GM18951 (cell line): ENCODE data around the gene ST14.

ENCODE experiments used
- POLR2A ChIP-seq: IDR thresholded peaks from 4 replicates; pipeline ENCODE4 v1.6.1; 2011; ENCODE audit warnings: mild to moderate bottlenecking; ENCODE audit not compliant: insufficient read length, insufficient read depth; ENCODE audit errors: extremely low read depth
- in situ Hi-C: fragments of 300-500 bp; cut with MboI; formaldehyde crosslinking; loops from one replicate; pipeline ENCODE4 v1.12.0; 2022; ENCODE audit warnings: low sequenced_read_pairs, mixed read lengths, inconsistent platforms; ENCODE audit not compliant: unreplicated experiment

Gene ST14

DNA sequence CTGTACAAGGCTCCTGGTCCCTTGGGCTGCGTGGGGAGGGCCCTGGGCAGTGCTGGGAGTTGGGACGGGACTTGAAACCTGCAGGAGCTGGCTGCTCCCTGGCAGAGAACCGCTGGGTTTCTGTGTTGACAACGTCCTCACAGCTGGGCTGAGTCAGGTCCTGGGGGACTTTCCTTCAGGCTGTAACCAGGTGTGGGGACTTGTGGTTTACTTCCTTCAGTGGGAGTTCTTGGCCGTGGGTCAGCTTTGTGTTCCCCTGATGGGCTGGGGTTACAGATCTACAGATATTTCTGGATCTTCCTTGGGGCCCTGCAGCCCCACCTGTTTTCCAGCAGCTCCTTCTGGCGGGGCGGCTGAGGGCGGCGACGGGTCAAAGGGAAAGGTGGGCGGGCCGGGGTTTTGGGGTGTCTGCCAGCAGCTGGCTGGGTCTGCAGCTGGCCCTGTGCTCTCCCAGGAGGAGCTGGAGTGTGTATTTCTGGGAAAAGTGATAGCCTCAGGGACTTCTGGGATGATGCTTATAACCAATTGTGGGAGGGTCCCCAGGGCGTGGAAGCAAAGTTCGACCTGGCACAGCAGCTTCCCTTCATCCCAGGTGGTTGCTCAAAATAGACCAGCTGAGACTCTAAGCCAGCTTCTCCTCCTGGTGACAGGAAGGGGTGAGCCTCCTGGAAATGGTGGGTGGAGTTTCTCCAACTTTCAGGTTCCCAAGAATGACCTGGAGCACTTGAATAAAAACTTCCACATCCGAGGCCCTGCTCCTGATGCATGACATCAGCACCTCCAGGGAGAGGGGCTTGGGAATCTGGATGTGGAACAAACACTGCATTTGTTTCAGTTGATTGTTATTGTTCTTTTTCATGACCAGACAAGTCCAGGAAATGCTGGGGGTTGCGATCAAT is 19.1 kb downstream of the ST14 start:
- in situ Hi-C loops: no loop called here
- no peak for TF ChIP-seq POLR2A

DNA sequence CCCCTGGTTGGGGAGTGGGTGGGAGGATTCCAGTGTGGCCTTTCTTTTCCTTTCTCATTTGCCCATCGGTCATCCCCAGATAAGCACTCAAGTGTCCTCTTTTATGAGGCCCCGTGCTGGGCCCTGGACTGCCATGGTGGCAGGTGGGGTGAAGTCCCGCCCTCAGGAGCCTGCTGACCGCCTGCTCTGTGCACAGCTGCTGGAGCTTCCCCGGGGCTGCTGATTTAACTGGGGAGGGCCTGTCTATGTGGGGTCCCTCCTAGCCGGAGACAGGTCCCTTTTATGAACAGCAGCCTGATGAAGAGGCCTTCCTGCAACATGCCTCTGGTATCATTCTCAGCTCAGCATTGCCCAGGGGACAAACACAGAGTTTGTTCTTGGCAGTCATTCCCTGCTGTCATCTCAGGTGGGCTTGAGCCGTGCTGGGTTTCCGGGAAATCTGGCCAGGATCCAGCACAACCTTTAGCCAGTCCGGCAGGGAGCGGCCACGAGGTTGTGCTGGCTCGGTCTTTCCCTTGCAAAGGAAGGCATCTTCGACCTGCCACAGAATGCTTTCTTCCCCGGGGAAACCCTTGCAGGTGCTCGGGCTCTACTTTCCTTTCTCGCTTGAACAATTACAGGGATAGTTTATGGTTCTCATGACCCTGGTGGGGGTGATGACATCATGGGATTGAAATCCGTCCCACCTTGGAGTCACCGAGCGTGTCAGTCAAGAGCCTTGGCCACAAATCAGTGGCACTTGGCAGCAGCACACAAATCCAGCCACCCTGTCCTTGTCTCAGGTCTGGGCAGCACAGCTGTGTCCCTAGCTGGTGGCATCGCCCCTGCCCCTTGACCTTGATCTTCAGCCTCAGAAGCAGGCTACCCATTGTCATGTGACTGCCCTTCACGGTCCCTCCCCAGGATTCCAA is 20.1 kb downstream of the ST14 start:
- TF ChIP-seq POLR2A: no peak
- in situ Hi-C loops: no loop called here

DNA sequence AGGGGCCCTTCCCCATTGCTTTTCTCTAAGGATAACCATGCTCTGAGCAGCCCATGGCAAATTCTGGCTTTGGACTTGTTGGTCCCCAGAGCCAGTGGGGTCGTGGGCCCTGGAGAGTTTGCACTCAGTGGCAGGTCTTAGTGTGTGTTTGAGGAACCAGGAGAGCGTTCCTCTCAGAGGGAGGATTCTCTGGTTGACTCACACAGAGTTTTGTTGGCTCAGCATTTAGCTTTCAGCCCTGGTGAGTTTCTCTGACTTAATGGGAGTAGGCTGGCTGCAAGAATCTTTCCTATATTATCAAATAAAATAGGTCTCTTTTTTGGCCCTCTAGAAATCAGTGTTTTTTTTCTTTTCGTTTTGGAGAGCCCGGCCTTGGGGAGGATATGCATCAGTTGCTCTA is 20.9 kb downstream of the ST14 start:
- in situ Hi-C loops: no loop called here
- no peak for TF ChIP-seq POLR2A

GRCh38 chr11:130180896-130181294 is 21.3 kb downstream of the ST14 start:
- in situ Hi-C loops: no loop called here
- TF ChIP-seq POLR2A: no peak

GRCh38 chr11:130181295-130182272 is 22.0 kb downstream of the ST14 start:
- TF ChIP-seq POLR2A: no peak
- in situ Hi-C loops: no loop called here

DNA sequence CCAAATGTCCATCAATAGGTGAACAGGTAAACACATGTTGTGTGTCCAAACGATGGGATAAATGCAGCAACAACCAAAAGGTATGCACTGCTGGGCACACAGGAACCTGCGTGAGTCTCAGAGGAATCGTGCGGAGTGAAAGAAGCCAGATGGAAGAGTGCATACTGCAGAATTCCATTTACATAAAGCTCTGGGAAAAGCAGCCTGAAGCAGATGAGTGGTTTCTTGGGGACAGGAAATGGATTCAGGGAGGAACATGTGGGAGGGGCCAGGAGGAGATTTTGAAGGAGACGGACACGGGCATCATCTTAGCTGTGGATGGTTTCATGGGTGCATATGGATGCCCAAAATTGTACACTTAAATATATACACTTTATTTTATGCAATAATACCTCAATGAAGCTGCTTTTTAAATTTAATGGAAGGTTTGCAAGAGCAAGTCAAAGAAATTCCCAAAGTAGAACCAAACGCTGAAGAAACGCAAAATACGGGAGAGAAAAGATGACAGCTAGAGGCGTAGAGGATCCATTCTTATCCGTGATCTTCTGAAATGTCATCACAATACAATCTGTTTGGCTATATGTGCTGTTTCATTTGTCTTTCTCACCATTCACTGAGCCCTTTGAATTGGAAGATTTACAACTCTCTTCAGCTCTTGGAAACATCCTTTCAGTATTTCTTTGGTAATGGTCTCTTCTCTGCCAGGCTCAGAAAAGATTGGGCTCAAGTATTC is 24.5 kb downstream of the ST14 start:
- no peak for TF ChIP-seq POLR2A
- in situ Hi-C loops: no loop called here

DNA sequence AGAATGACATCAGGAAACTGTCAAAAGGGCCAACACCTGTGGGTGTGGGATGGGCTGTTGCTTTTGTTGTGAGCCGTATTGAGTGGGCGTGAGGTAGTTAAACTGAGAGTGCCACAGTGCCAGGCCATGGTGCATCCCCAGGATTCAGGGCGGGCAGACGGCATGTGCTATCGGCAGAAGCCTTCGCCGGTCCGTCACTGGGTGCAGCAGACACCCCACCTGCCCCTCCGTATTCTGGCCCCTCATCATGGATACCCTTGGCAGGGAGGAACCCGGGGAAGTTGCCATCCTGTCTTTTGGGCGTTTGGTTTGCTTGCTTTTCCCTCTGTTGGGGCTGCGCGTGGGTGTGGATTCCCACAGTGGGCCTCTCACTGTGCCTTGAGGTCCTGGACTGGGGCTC is 27.5 kb downstream of the ST14 start:
- TF ChIP-seq POLR2A: no peak
- in situ Hi-C loops: no loop called here

DNA sequence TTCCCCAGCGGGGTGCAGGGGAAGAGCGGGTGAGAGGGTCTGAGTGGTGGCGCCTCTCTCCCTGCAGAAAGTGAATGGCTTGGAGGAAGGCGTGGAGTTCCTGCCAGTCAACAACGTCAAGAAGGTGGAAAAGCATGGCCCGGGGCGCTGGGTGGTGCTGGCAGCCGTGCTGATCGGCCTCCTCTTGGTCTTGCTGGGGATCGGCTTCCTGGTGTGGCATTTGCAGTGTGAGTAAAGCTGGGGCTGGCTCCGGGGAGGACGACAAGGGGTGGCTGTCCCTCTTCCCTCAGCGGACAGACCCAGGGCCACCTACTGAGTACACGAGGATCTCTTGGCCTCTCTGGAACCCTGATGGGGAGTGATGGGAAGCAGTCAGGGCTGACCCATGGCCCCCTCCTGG is 28.5 kb downstream of the ST14 start:
- no peak for TF ChIP-seq POLR2A
- in situ Hi-C loops: no loop called here

- no peak for TF ChIP-seq POLR2A
- in situ Hi-C loops: no loop called here
These were observed 29.2 kb downstream of the ST14 start for GRCh38 chr11:130188585-130189347.

GRCh38 chr11:130189492-130190210 is 30.1 kb downstream of the ST14 start:
- no peak for TF ChIP-seq POLR2A
- in situ Hi-C loops: no loop called here

- in situ Hi-C loops: no loop called here
- no peak for TF ChIP-seq POLR2A
These were observed 30.8 kb downstream of the ST14 start for GRCh38 chr11:130190371-130190881.
